HCEC 1CT (cell line): ENCODE measurements around the gene TNPO2.
"Not testable (repeated sequence)": the region's sequence is repeated elsewhere in the genome, so short reads cannot be mapped to it uniquely, and the experiment has no call there.

Source experiments
- DNase-seq: peaks from one replicate; pipeline ENCODE4 v3.0.0-alpha.2; 2017

The TNPO2 gene

DNA sequence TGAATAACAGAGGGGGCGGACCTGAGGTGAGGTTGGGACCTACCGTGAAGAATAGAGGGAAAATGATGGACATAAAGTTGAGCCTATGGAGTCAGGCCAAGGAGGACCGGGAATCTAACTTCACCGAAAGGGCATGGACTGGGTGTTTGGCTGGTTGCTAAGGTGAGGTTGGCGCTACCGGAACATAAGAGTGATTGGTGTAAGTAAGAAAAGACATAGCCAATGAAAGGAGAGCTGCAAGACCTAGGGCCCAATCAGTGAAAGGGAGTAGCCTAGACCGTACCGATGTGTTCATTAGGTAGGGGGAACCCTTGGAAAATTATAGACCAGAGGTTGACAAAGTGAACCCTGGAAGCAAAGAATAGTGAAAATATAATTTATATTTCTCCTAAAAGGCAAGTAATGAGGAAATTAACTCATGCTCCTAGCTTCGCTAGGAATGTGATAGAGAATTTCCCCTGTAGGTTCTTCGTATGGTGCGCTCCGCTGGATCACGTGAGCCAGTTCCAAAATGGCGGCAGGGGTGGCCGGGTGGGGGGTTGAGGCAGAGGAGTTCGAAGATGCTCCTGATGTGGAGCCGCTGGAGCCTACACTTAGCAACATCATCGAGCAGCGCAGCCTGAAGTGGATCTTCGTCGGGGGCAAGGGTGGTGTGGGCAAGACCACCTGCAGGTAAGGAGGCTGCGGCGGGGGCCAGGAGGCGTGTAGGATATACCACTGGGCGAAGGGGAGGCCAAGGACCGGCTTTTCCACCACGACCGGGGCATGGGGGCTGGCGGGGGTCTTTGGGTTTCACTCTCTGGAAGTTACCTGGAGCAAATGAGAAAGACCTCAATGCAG, 13.5 kb upstream of the TNPO2 start, which contains the start of gene GET3:
Gene GET3, plus strand, starts transcription at position 503 of the 840 bp plus-strand sequence. Its CDS starts 9 bp downstream, at position 512.
- DNase-seq, result peak; percentile 100

DNA sequence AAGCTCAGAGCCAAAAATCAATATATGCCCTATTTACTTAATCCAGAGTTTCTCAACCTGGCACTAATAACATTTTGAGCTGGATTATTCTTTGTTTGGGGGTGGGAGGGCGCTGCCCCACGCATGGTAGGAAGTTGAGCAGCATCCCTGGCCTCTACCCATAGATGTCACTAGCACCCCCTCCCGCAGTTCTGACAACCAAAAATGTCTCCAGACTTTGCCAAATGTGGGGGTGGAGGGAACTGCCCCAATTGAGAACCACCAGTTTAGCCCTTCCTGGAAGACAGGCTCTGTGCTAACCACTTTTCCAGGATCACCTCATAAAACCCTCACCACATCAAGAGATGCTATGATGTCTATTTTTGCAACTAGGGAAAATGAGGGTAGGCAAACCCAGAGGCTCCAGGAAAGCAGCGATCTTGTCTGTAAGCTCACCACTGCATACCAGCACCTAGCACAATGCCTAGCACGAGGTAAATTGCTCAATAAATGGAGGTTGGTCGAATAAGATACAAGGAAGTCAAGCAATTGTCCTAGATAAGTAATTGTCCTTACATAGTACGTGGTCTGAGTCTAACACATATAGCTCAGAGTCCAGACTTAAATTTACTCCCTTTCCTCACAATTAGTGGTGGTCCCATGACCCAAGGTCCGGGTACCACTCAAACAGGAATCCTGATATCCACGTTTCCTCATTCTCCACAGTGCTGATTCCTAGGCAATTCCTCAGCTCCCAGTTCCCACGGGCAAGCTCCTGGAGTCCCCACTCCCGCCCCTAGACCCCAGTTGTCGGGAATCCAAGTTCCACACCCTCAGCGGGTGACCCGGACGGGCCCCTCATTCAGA, 9.9 kb upstream of the TNPO2 start:
- peak; percentile 53 for DNase-seq

DNA sequence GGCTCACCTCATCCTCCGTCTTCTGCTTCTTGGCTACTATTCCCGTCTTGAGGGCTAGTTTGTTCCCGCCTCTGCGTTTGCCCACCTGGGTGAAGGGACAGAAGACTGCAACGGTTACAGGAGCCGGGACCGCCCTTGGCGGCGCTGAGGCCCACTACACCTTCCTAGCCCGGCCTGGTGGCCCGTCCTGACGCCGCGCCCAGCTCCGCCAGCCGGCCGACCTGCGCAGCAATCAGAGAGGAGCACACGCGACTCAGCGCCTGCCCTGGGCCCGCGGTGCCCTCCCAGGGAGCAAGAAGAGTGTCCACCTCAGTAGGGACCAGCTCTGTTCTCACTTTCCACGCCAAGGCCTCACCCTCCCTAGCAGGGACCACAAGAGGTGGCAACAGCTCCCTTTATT, 7.6 kb upstream of the TNPO2 start:
- DNase-seq, result no peak

DNA sequence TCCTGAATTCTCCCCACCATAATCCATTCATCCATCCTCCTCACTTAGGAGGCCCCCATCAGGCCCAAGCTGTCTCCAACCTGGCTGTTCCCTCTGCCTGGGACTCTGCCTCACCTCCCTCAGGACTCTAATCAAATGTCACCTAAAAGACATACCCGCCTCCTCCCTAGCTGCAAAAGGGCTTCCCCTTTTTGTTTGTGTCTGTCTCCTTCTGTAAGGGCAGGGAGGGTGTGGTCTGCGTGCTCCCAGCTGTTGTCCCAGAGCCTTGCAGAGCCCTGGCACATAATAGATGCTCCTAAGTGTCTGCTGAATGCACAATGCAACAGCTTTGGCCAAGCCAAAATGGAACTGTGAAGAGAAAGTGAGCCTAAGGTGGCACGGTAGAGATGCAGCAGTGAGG, 6.3 kb upstream of the TNPO2 start:
- no peak for DNase-seq

DNA sequence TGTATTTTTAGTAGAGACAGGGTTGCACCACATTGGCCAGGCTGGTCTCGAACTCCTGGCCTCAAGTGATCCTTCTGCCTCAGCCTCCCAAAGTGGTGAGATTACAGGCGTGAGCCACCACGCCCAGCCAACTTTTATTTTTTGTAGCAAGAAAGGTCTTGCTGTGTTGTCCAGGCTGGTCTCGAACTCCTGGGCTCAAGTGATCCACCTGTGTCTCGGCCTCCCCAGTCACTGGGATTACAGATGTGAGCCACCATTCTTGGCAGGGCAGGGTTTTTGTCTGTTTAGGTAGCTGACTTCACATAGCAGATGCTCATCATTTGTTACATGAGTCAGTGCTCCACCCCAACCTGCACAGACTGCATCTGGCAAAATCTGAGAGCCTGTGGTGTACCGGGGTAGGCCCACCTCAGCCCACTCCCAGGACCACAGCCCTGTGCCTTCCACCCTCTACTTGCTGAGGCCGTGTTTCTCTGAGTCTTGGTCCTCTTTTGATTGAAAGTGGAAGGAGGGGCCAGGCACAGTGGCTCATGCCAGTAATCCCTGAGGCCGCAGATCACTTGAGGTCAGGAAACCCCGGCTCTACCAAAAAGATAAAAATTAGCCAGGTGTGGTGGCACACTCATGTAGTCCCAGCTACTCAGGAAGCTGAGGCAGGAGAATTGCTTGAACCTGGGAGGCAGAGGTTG, 4.2 kb upstream of the TNPO2 start:
- DNase-seq, result no peak

DNA sequence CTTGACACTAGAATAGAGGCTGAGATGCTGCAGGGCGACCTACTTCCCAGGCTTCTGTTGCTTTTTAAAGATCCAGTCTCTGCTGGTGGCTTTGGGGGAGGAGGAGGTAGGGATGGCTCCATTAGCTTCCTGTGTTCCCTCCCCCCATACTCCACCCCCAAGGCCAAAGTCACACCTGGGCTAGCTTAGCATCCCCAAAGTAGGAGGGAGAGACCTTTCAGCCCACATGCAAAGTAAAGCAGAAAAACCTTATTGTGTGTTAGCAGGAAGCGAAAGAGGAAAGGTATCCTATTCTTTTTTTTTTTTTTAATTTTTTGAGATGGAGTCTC, 3.2 kb upstream of the TNPO2 start:
- DNase-seq, result no peak

DNA sequence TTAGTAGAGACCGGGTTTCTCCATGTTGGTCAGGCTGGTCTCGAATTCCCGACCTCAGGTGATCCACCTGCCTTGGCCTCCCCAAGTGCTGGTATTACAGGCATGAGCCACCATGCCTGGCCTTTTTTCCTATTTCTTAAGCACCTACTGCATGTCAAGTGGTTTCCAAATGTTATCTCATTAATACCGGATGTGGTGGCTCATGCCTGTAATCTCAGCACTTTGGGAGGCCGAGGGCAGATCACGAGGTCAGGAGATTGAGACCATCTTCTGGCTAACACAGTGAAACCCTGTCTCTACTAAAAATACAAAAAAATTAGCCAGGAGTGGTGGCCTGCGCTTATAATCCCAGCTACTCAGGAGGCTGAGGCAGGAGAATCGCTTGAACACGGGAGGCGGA, 1.9 kb upstream of the TNPO2 start:
- DNase-seq, result not testable (repeated sequence)

DNA sequence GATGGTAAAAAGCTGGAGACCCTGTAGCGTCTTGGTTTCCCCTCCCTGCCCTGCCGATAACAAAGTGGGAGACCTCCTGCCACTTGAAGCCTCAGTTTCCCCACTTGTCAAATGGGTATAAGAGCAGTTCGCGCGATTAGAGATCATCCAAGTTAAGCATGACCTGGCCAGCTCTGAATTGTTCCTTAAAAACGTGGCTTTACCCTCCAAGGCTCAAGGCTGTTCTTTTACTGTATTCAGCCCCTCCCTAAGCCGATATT, 421 bp downstream of the TNPO2 start:
- DNase-seq, result peak; percentile 14

DNA sequence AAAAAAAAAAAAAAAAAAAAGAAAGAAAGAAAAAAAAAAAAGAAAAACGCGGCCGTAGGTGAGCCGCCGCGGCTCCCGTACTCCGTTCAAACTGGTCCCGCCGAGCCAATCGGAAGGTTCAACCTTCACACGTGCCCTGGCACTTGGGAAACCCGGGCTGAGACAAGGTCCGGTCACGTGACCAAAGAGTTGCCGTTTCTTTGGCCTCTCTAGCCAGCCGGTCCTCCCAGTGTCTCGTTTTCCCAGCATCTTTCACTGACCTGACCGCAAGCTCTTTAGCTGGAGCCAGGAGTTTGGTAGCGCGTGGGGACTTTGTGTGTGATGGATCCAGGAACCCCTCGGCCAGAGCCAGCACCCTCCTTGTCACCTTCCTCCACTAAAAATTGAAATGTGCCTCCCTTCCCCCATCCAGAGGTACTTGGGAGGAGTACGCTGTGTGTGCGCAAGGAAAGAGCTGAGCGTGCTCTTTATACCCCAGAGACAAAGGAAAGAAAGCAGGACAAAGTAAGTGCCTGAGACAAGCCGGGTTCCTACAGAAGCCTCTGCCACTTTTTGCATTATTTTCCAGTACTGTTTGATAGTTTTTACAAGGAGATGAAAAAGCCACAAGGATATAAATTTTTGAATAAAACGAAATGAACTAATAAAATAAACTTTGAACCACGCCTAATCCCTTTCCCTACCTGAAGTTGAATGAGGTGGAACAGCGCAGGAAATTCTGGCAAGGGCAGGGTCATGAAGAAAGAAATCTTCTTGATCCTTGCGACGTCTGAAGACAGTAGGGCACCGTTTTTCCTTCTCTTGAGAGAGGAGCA, 959 bp downstream of the TNPO2 start:
- DNase-seq, result peak; percentile 98

DNA sequence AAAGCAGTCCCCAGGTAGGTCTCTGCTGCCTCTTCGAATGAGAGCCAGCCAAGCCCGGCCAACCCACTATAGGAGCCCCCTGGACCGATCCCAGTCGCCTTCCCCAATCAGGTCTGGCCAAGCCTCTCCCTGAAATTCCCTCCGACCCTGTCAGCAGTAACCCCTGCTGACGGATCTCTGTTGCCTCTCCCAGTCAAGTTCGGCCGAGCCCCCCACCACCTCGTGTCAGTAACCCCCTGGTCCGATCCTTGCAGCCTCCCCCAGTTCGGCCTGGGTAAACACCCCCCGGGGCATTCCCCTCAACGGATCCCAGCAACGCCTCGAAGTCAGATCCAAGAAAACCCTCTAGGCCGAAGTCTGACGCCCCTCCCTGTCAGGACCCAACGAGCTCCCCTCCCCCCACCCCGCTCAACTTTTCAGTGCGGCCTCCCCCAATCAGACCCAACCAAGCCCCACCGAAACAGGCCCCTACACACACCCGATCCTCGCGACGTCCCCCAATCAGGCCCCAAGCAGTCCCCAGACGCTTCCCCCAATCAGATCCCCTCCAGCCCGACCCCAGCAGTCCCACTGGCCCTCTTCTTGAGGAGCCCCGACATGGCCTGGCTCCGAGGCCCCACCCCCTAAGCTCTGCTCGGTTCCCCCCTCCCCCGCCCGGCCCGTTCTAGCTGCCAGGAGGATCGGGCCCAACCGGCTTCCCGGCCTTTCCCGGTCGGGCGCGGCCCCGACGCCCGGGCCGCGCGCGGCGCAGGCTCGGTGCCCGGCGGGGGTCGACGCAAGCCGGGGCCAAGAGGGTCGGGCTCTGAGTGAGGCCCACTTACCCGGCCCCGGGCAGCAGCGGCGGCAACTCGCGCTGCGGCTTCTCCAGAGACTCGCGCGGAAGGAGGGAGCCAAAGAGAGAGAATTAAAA, 1.8 kb downstream of the TNPO2 start:
- peak; percentile 62 for DNase-seq

DNA sequence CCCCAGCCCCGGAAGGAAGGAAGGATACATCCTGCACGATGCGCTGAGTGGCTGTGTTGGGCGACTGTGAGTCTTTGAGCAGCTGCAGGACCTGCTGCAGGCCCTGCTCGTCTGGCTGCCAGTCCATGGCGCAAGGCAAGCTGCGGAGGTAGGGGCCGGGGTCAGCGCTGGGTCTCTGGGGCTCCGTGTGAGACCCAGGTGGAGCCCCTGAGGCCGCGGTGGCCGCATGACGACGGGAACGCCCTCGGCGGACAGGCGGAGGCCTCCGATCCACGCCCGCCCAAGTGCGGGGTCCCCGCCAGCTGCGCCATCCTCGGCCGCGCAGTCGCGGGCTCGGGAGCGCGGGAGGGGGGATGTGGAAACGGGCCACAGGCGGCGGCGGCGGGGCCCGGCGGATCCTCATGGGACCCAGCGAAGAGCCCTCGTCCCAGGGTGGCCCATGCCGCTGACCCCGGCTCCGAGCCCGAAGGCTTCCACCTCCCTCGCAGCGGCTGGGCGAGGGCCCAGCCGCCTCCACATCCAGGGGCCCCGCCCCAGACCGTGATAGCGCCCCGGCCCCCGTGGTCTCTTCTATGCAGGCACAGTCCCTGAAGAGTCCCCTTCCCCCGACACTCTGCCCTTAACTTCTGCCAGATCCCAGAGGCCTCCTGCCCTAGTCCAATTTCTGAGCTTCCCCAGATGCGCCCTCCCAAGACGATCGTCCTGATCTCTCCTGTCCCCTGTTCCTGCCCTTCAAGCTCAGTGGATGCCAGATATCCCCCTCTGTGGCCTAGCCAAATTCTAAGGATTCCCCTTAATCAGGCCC, 2.7 kb downstream of the TNPO2 start:
- peak; percentile 13 for DNase-seq

DNA sequence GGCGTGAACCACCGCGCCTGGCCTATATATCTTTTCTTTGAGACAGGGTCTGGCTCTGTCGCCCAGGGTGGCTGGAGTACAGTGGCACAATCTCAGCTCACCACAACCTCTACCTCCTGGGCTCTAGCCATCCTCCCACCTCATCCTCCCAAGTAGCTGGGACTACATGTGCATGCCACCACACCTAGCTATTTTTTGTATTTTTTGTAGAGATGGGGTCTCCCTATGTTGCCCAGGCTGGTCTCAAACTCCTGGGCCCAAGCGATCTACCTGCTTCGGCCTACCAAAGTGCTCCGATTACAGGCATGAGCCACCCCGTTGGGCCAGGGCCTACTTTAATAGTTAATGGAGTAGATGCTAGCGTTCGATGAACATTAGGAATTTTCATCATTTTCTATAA, 3.4 kb downstream of the TNPO2 start:
- DNase-seq, result no peak

DNA sequence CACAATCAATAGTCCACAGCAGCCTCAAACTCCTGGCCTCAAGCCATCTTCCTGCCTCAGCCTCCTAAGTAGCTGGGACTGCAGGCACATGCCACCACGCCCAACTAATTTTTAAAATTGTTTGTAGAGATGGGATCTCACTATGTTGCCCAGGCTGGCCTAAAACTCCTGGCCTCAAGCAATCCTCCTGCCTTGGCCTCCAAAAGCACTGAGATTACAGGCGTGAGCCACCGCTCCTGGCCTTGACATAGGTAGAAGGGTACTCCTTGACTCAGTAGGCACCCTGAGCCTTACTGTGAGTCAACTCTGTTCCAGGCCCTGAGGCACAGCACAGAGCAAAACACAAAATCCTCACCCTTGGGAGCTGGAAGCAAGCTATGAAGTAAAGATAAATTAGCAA, 7.8 kb downstream of the TNPO2 start:
- DNase-seq, result no peak

DNA sequence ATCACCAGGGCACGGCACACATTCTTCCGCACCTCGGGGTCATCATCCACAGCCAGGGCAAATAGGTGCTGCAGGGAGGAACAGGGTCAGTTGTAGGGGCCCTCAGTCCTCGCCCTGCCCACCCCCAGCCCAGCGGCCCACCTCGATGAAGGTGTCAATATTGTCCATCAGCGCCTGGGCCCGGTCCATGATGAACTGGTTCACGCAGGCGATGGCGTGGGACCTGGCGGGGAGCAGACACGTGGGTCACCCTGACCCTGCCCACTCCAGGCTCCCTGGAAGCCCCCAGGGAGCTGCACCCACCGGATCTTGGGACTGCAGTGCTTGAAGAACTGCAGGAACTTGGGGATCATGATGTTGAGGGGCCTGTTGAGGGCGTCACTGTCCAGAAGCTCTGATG, 8.6 kb downstream of the TNPO2 start:
- DNase-seq, result no peak

DNA sequence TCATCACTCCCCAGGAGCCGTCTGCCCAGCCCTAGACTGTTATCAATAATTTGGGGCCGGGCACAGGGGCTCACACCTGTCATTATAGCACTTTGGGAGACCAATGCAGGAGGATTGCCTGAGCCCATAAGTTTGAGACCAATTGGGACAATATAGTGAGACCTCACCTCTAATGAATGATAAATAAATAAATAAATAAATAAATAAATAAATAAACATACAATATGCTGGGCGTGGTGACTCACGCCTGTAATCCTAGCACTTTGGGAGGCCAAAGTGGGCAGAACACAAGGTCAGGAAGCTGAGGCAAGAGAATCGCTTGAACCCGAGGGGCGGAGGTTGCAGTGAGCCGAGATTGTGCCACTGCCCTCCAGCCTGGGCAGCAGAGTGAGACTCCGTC, 10.4 kb downstream of the TNPO2 start:
- not testable (repeated sequence) for DNase-seq

DNA sequence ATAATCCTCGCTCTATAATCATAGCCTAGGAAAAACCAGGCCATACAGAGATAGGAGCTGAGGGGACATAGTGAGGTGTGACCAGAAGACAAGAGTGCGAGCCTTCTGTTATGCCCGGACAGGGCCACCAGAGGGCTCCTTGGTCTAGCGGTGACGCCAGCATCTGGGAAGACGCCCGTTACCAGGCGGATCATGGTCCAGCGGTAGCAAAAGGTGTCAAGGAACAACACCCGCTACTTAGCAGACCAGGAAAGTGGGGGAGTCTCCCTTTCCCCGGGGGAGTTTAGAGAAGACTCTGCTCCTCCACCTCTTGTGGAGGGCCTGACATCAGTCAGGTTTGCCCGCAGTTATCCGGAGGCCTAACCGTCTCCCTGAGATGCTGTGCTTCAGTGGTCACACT, 11.7 kb downstream of the TNPO2 start:
- DNase-seq, result not testable (repeated sequence)

DNA sequence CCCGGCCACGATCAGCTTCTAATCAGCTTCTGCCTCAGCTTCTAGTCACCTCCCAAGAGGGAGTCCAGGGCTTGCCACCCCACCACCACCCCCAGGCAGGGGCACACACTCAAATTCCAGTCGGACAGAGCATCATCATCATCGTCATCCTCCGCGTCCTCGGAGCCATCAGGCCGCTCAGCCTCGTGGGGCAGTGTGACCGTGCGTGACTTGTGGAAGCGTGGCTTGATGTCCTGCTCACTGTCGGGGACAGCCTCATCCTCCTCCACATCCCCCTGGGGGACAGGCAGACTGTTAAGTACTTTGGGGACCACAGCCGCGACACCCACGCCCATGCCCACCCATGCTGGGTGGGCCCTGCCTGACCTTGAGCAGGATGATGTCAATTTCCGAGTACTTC, 12.5 kb downstream of the TNPO2 start:
- DNase-seq, result no peak

DNA sequence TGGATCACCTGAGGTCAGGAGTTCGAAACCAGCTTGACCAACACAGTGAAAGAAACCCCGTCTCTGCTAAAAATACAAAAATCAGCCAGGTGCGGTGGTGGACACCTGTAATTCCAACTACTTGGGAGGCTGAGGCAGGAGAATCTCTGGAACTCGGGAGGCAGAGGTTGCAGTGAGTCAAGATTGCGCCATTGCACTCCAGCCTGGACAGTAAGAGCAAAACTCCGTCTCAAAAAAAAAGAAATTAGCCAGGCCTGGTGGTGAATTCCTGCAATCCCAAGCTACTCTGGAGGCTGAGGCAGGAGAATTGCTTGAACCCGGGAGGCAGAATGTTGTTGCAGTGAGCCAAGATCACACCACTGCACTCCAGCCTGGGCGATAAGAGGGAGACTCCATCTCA, 15.1 kb downstream of the TNPO2 start:
- DNase-seq, result no peak

DNA sequence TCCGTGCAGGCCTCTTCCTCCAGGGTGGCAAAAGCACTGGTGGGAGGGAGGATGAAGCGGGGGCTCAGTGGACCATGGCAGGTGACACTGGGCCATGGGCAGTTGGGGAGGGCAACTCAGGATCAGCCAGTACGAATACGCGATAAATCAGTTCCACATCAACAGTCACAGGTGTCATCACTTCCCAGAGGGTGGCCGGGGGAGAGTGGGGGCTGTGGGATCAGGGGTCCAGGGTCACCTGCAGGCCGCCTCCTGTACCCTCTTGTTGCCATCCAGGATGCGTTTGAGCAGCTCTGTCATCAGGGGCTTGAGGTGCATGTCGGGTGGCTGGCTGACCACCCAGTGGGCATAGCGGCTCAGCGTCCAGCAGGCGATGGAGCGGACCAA, 17.4 kb downstream of the TNPO2 start:
- no peak for DNase-seq

DNA sequence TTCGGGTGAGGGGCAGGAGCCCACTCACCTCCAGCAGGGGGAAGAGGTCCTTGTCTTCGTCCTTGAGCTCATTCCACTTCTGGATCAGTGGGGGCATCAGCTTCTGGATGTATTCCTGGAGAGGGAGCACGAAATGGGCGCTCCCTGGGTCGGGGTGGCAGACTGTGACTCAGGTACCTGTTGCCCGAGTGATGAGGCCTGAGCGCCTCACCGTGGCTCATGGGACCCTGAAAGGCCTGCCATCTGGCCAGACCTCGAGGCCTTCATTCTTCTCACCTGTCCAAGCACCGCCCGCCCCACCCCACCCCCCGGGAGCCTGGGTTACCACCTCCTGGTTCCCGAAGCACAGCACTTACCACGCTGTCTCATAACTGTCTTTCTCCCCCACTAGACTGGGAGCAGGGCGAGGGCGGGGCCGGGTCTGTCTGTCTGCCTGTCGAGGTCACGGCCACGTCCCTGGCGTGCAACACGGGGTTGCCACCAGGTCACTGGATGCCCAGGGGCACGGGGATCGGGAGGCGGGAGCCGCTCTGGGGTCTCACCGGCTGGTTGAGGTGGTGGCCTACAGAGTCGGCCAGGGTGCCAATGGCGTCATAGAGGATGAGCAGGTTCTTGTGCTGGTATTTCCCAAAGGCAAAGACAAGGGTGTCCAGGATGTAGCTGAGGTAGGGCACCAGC, 17.9 kb downstream of the TNPO2 start:
- DNase-seq, result no peak
